ENCODE results near the gene ATP1B3. TPM values are rescaled to one million over a fixed set of nuclear protein-coding genes. Genes with fewer than 3 reads are reported as not detected.

ATP1B3 gene
- total and polyA plus RNA-seq, 9 of the 15 experiments (the other 6 are each of a cell fraction or from before 2014, with no cell fraction given), result 48.3 to 202 (median 123) TPM

DNA sequence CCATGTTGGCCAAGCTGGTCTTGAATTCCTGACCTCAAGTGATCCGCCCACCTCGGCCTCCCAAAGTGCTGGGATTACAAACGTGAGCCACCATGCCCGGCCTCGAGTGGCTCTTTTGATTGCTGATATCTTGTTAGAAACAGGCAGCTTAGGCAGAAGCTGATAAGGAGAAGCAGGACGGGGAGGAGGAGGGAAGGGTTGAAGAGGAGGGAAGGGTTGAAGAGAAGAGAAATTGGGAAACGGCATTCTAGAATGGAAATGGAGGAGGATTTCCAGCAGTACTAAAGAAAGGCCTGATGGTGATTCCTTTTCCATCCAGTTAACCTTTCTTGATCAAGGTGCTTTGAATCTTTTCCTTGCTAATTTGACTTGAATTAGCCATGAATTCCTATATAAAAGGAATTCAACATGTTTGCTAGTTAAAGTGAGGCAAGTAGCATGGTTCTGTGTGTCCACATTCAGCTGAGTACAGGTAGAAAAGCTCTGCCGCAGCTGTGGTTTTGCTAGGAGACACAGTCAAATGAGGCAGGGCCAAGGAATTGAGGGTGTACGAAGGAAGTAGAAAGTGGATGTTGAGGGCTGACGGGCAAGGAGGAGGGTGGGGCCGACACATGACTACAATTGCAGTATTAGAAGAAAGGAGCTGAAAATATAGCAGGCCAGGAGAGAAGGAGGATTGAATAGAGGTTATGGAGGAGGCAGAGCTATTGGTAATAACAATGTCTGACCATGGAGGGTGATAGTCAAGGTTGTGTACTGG lies 27.2 kb upstream of the ATP1B3 start (continued):
- TF ChIP-seq ZNF740 (CRISPR knock-in tag; IDR thresholded peaks at IDR 0.05) (no peak), ZNF740 (tag; IDR thresholded peaks at IDR 0.05) (0 out of 4 replicates have a peak, but pooled peaks of 1 of the 2 experiments have one; percentile 37), JUN (IDR thresholded peaks at IDR 0.05; ENCODE audit: borderline replicate concordance, low read depth, low read length) (0 out of 2 replicates have a peak, but pooled peaks have one; percentile 12), JUN (CRISPR knock-in tag; IDR thresholded peaks at IDR 0.05; ENCODE audit: borderline replicate concordance) (no peak), ZFP1 (CRISPR knock-in tag; IDR thresholded peaks at IDR 0.05) (no peak), CREB1 (IDR thresholded peaks at IDR 0.05) (peak; percentile 26; the same call in 1 of the 2 replicates), CREB1 (CRISPR knock-in tag; IDR thresholded peaks at IDR 0.05) (no peak), SOX6 (IDR thresholded peaks at IDR 0.05) (peak; percentile 97), BHLHE40 (IDR thresholded peaks at IDR 0.05; ENCODE audit: low read length) (peak; percentile 96), ZNF644 (tag; IDR thresholded peaks at IDR 0.05; ENCODE audit: low read depth) (peak; percentile 84; the same call in 1 of the 2 replicates), MBD2 (IDR thresholded peaks at IDR 0.05; ENCODE audit: borderline replicate concordance, low read depth) (peak; percentile 84), HDGF (IDR thresholded peaks at IDR 0.05) (no peak), TOE1 (IDR thresholded peaks at IDR 0.05; ENCODE audit: borderline replicate concordance) (peak; percentile 77; the same call in 1 of the 2 replicates), TOE1 (CRISPR knock-in tag; IDR thresholded peaks at IDR 0.05; ENCODE audit: borderline replicate concordance, low read depth) (no peak), TCF7 (IDR thresholded peaks at IDR 0.05; ENCODE audit: borderline replicate concordance) (0 out of 2 replicates have a peak, but pooled peaks have one; percentile 59), KHSRP (IDR thresholded peaks at IDR 0.05) (peak; percentile 84), MTA2 (IDR thresholded peaks at IDR 0.05; ENCODE audit: low read depth) (peak; percentile 99), IFI16 (CRISPR knock-in tag; IDR thresholded peaks at IDR 0.05) (no peak), CBFA2T3 (IDR thresholded peaks at IDR 0.05) (peak; percentile 100), SIN3B (IDR thresholded peaks at IDR 0.05; ENCODE audit: low read depth) (no peak), NBN (IDR thresholded peaks at IDR 0.05; ENCODE audit: low read depth) (peak; percentile 96), ZEB2 (IDR thresholded peaks at IDR 0.05) (peak; percentile 77), RAD21 (CRISPR knock-in tag; conservative IDR thresholded peaks at IDR 0.05 in 1 of 2, IDR thresholded peaks at IDR 0.05 in 1 of 2) (peak in 1 of 2 experiments; percentile 22; a peak in 1 of 4 replicates), NCOA2 (IDR thresholded peaks at IDR 0.05; ENCODE audit: partially characterized antibody in 2 of 2) (peak; percentile 58 to 64), MECOM (CRISPR knock-in tag; IDR thresholded peaks at IDR 0.05) (no peak), ZNF239 (CRISPR knock-in tag; IDR thresholded peaks at IDR 0.05) (peak; percentile 64), SMARCA4 (IDR thresholded peaks at IDR 0.05) (peak; percentile 99), CREM (IDR thresholded peaks at IDR 0.05; ENCODE audit: low read depth) (peak; percentile 67)
- TF ChIP-seq, protein P1, sequence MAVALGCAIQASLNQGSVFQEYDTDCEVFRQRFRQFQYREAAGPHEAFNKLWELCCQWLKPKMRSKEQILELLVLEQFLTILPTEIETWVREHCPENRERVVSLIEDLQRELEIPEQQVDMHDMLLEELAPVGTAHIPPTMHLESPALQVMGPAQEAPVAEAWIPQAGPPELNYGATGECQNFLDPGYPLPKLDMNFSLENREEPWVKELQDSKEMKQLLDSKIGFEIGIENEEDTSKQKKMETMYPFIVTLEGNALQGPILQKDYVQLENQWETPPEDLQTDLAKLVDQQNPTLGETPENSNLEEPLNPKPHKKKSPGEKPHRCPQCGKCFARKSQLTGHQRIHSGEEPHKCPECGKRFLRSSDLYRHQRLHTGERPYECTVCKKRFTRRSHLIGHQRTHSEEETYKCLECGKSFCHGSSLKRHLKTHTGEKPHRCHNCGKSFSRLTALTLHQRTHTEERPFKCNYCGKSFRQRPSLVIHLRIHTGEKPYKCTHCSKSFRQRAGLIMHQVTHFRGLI (CRISPR knock-in tag; IDR thresholded peaks at IDR 0.05), result peak; percentile 56; the same call in 1 of the 2 replicates
